Gastrocnemius medialis (tissue), 4 donors: Measurements from ENCODE around the gene NSRP1. TPM values are rescaled to one million over a fixed set of nuclear protein-coding genes. Genes with fewer than 3 reads are reported as not detected.
"Not testable (repeated sequence)": the region's sequence is repeated elsewhere in the genome, so short reads cannot be mapped to it uniquely, and the experiment has no call there.

Experiments used
- ATAC-seq, 2 donors: fragments of 150-250 bp; one replicate each; pipeline ENCODE4 v1.9.1; 2016
- DNase-seq, 2 donors: peaks; one replicate each; pipeline ENCODE4 v3.0.0-alpha.2; 2019
- H3K27ac ChIP-seq, 4 donors: fragments of 200-600 bp; sonication (generic); 1 replicate in 1 of 4; 2 replicates in 3 of 4; pipeline ENCODE4 v1.5.1; 2016 to 2018; ENCODE audit warnings: mild to moderate bottlenecking in 2 of 4, moderate library complexity in 1 of 4
- H3K27me3 ChIP-seq, 3 donors: fragments of 200-600 bp; sonication (generic) in 2 of 3; 1 replicate in 1 of 3; 2 replicates in 2 of 3; pipeline versions ENCODE4 v1.5.1 to v1.6.0; 2016 to 2019; ENCODE audit warnings: mild to moderate bottlenecking in 1 of 3, moderate library complexity in 1 of 3
- H3K36me3 ChIP-seq, 2 donors: fragments of 200-600 bp; sonication (generic) in 1 of 2; one replicate each; pipeline ENCODE4 v1.5.1; 2017 to 2018
- H3K4me1 ChIP-seq, 2 donors: fragments of 200-600 bp; sonication (generic) in 1 of 2; one replicate each; pipeline ENCODE4 v1.5.1; 2016 to 2017; ENCODE audit warnings: mild to moderate bottlenecking in 2 of 2
- H3K4me3 ChIP-seq, 4 donors: fragments of 200-600 bp; sonication (generic) in 3 of 4; 1 replicate in 1 of 4; 2 replicates in 3 of 4; pipeline ENCODE4 v1.5.1; 2016 to 2019; ENCODE audit warnings: mild to moderate bottlenecking in 2 of 4
- H3K9me3 ChIP-seq, 3 donors: fragments of 200-600 bp; sonication (generic) in 2 of 3; 1 replicate in 1 of 3; 2 replicates in 2 of 3; pipeline ENCODE4 v1.5.1; 2016 to 2019
- CTCF ChIP-seq, 5 experiments: fragments of 450-650 bp in 3 of 5; fragments of 200-600 bp in 2 of 5; sonication (generic) in 2 of 5; IDR thresholded peaks in 4 of 5; conservative IDR thresholded peaks in 1 of 5; 1 replicate in 4 of 5; 2 replicates in 1 of 5; pipeline ENCODE4 v1.5.1; 2016 to 2019; ENCODE audit warnings: antibody characterized with exemption in 5 of 5, mild to moderate bottlenecking in 3 of 5, moderate library complexity in 3 of 5
- POLR2A ChIP-seq, 2 donors: fragments of 450-650 bp; IDR thresholded peaks; one replicate each; pipeline ENCODE4 v1.6.1; 2017; ENCODE audit warnings: antibody characterized with exemption in 2 of 2, mild to moderate bottlenecking in 2 of 2, moderate library complexity in 2 of 2
- in situ Hi-C, 4 donors: fragments of 200-750 bp; cut with MboI; loops; one replicate each; pipeline versions ENCODE4 v1.15.0 to v1.8.0; 2017; ENCODE audit warnings: low sequenced_read_pairs in 4 of 4
- intact Hi-C: fragments of 100-400 bp; cut with DNase I; formaldehyde crosslinking; loops from one replicate; pipeline ENCODE4 v1.15.1; 2023; ENCODE audit warnings: low total_unique reads
- total RNA-seq, 4 donors: library from RNA; depleted of rRNA; stranded (reverse); fragments of >200 nt; gene quantifications; one replicate each; pipeline versions ENCODE4 v1.1.0 to v1.2.3, GENCODE V29; 2016

The NSRP1 gene
- total RNA-seq, 4 donors from 2014 or later = 7.4 to 13.3 (median 11.0) TPM

DNA sequence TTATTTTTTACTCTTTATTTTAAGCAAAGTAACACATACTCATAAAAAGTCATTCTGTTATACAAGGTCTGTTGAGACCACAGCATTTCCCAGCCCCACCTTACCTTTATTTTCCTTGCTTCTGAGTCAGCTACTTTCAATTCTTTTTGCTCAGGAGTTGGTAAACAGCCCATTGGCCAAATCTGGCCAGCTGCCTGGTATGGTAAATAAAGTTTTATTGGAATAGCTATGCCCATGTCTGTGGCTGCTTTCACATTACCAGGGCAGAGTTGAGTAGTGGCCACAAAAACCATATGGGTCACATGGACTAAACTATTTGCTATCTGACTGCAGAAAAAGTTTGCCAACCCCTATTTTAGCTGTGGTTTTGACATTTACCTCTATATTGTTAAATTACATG, 3.4 kb upstream of the NSRP1 start:
- H3K27me3 ChIP-seq = no peaks in the 10 kb centered on the region
- TF ChIP-seq CTCF (IDR thresholded peaks at IDR 0.05 in 4 of 5, conservative IDR thresholded peaks at IDR 0.05 in 1 of 5) (no peak), POLR2A (IDR thresholded peaks at IDR 0.05) (no peak)
- H3K4me3 ChIP-seq = no peak overlapping the region
- in situ Hi-C loops = loop anchor here in 1 of 4 donors (25.0 kb wide), 1 partner anchor 174 kb away; the partner anchor contains the start of gene BLMH
- H3K4me1 ChIP-seq = peaks cover 9% of the 10 kb centered on the region in 2 donors
- intact Hi-C loops = loop anchor here (10.0 kb wide), 1 partner anchor 718 kb away; the partner anchor contains the start of gene TAOK1
- no peak for ATAC-seq
- no peaks in the 10 kb centered on the region for H3K9me3 ChIP-seq
- H3K27ac ChIP-seq = no peak overlapping the region
- no peak for DNase-seq
- H3K36me3 ChIP-seq = no peaks in the 10 kb centered on the region

DNA sequence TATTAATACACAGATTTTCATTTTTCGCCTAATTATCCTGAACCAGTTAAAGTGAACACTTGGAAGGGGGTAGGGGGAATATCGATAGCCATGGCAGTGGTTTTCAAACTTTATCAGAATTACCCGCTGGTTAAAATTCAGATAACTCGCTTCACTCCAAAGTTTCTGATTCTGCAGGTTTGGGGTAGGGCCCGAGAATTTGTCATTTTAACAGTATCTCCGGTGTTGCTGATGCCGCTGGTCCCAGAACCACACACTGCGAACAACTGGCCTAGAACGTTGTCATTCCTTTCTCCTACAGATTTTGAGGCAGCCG, 313 bp upstream of the NSRP1 start:
- Histone ChIP-seq H3K4me1 (peaks cover 18 to 24% of the 10 kb centered on the region in 2 donors), H3K27ac (peak overlapping the region; percentile 87 to 98 (median 96)), H3K9me3 (no peaks in the 10 kb centered on the region), H3K36me3 (peaks cover 0 to 9% of the 10 kb centered on the region in 2 donors), H3K4me3 (peak overlapping the region; percentile 65 to 91 (median 84)), H3K27me3 (no peaks in the 10 kb centered on the region)
- ATAC-seq (no peak), DNase-seq (no peak)
- intact Hi-C loops = loop anchor here (5.0 to 10.0 kb wide), 2 partner anchors 176 to 722 kb away; partner anchors contain the start of genes BLMH and TAOK1
- no peak for TF ChIP-seq POLR2A (IDR thresholded peaks at IDR 0.05)
- no peak for TF ChIP-seq CTCF (IDR thresholded peaks at IDR 0.05 in 4 of 5, conservative IDR thresholded peaks at IDR 0.05 in 1 of 5)
- in situ Hi-C loops = loop anchor here in 1 of 4 donors (25.0 kb wide), 1 partner anchor 171 kb away; the partner anchor contains the start of gene BLMH

DNA sequence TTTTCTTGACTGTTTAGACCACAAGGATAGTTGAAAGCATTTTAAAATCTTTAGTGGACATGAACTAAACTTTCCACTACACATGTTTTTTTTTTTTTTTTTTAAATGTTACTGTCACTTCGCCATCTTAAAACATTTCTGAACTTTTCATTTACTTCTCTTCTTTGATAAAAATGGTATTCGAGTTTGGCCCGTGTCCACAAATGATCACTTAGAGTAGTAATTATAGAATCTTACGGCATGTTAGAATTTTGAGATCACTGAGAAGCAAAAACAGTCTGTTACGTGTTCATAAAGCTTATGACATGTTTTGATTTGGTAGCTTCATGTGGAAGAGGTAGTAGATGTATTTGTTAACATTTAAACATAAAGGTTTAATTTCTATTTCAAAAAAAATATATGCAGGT, 1.1 kb downstream of the NSRP1 start:
- DNase-seq (no peak), ATAC-seq (no peak)
- Histone ChIP-seq H3K36me3 (peaks cover 0 to 9% of the 10 kb centered on the region in 2 donors), H3K27ac (peak overlapping the region; percentile 87 to 98 (median 96)), H3K4me1 (peaks cover 18 to 24% of the 10 kb centered on the region in 2 donors), H3K9me3 (no peaks in the 10 kb centered on the region), H3K4me3 (peak overlapping the region; percentile 65 to 91 (median 84)), H3K27me3 (no peaks in the 10 kb centered on the region)
- intact Hi-C loops = loop anchor here (5.0 to 10.0 kb wide), 2 partner anchors 175 to 723 kb away; partner anchors contain the start of genes BLMH and TAOK1
- in situ Hi-C loops = loop anchor here in 1 of 4 donors (25.0 kb wide), 1 partner anchor 170 kb away; the partner anchor contains the start of gene BLMH
- TF ChIP-seq POLR2A (IDR thresholded peaks at IDR 0.05) (no peak), CTCF (IDR thresholded peaks at IDR 0.05 in 4 of 5, conservative IDR thresholded peaks at IDR 0.05 in 1 of 5) (no peak)

DNA sequence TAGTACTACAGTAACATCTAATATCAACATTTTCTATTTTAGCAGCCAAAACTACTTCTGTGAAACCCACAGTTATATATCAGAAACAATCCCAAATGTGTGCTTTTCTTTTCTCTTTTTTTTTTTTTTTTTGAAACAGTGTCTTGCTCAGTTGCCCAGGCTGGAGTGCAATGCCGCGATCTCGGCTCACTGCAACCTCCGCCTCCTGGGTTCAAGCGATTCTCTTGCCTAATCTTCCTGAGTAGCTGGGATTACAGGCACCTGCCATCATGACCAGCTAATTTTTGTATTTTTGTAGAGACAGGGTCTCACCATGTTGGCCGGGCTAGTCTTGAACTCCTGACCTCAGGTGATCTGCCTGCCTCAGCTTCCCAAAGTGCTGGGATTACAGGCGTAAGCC, 2.0 kb downstream of the NSRP1 start:
- H3K9me3 ChIP-seq, DNase-seq, ATAC-seq, H3K27me3 ChIP-seq, H3K36me3 ChIP-seq, H3K27ac ChIP-seq, H3K4me3 ChIP-seq: not testable (repeated sequence)
- intact Hi-C loops (loop anchor here (5.0 to 10.0 kb wide), 2 partner anchors 174 to 724 kb away; partner anchors contain the start of genes BLMH and TAOK1), in situ Hi-C loops (loop anchor here in 1 of 4 donors (25.0 kb wide), 1 partner anchor 169 kb away; the partner anchor contains the start of gene BLMH)
- H3K4me1 ChIP-seq = peaks cover 18 to 24% of the 10 kb centered on the region in 2 donors

GRCh38 chr17:30124273-30124796, 7.7 kb downstream of the NSRP1 start:
- no peaks in the 10 kb centered on the region for H3K9me3 ChIP-seq
- in situ Hi-C loops = loop anchor here in 2 of 4 donors (10.0 to 25.0 kb wide), 2 partner anchors 150 to 163 kb away; partner anchors contain the start of gene BLMH (in 1 of the 2)
- TF ChIP-seq POLR2A (IDR thresholded peaks at IDR 0.05) (no peak), CTCF (IDR thresholded peaks at IDR 0.05 in 4 of 5, conservative IDR thresholded peaks at IDR 0.05 in 1 of 5) (no peak)
- no peak overlapping the region for H3K27ac ChIP-seq
- peaks cover 0 to 7% of the 10 kb centered on the region in 2 donors for H3K36me3 ChIP-seq
- H3K27me3 ChIP-seq = no peaks in the 10 kb centered on the region
- no peak overlapping the region for H3K4me3 ChIP-seq
- ATAC-seq = no peak
- intact Hi-C loops = loop anchor here (2.0 kb wide), 1 partner anchor 154 kb away; no protein-coding TSS in a partner anchor
- H3K4me1 ChIP-seq = peaks cover 5 to 8% of the 10 kb centered on the region in 2 donors
- DNase-seq = no peak
